ENCODE measurements around the gene CTSL. TPM values are rescaled to one million over a fixed set of nuclear protein-coding genes. Genes with fewer than 3 reads are reported as not detected.

Gene CTSL
- total and polyA plus RNA-seq, 2 of the 13 experiments (the other 11 are each of a cell fraction or from before 2014, with no cell fraction given) = 78.1 to 113 TPM

DNA sequence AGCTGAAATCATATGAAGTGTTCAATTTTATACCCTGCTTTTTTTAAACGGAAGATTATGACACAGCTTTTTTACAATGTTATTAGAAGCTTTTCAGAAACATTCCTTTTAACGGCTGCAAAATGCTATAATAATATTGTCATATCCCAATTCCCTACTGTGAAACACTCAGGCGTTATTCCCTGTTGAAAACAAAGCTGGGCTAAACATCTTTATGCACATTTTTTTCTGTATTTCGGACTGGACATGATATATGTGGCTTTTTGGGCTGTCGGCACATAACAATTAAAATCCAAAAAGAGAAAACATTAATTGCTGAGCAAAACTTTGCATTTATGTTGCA, 12.0 kb upstream of the CTSL start:
- Histone ChIP-seq H3K27me3 (ENCODE audit: control insufficient read depth in 1 of 2, insufficient read depth in 2 of 2, low read length in 2 of 2) (peaks cover 0 to 3% of the 10 kb centered on the region in 2 experiments; a peak in 1 of 5 replicates), H3K9ac (ENCODE audit: insufficient read depth, low read depth, low read length) (no peak overlapping the region), H3K9me3 (ENCODE audit: low read length) (no peaks in the 10 kb centered on the region), H3K4me3 (replicated peaks in 1 of 3; ENCODE audit: insufficient read depth in 1 of 3, low read depth in 2 of 3, low read length in 3 of 3) (no peak overlapping the region), H3K4me2 (ENCODE audit: low read depth, low read length) (no peak overlapping the region), H3K4me1 (ENCODE audit: insufficient read depth, low read length) (peaks cover 49% of the 10 kb centered on the region), H2AFZ (ENCODE audit: low read length) (no peak overlapping the region), H3K36me3 (replicated peaks in 1 of 2; ENCODE audit: control insufficient read depth in 1 of 2, insufficient read depth in 2 of 2, low read length in 2 of 2) (no peaks in the 10 kb centered on the region), H3K79me2 (ENCODE audit: insufficient read depth, low read length) (no peaks in the 10 kb centered on the region), H3K27ac (ENCODE audit: extremely low read length, insufficient read depth, low read length) (no peak overlapping the region), H4K20me1 (ENCODE audit: insufficient read depth, low read length) (no peaks in the 10 kb centered on the region)
- ChIA-PET CTCF (ENCODE audit: low intra/inter-chr PET ratio, low total read pairs) (no interaction called here), POLR2A (interaction anchor here (2.2 kb wide), 1 partner anchor 12 kb away, joined by 20 read pairs; the partner anchor contains the start of gene CTSL)
- DNase-seq (ENCODE audit: low spot score) (no peak), ATAC-seq (no peak), FAIRE-seq (no peak)
- 68% methylated on average over 5 of the region's 5 CpGs for WGBS (ENCODE audit: low lambda C conversion rate)
- TF ChIP-seq ZNF224 (CRISPR knock-in tag; IDR thresholded peaks at IDR 0.05) (no peak), SAFB2 (CRISPR knock-in tag; IDR thresholded peaks at IDR 0.05; ENCODE audit: borderline replicate concordance, low read depth) (no peak), ZFP36L2 (CRISPR knock-in tag; IDR thresholded peaks at IDR 0.05) (no peak), ZNF724P (CRISPR knock-in tag; IDR thresholded peaks at IDR 0.05; ENCODE audit: borderline replicate concordance) (no peak), ZNF780A (CRISPR knock-in tag; IDR thresholded peaks at IDR 0.05) (no peak), ZNF558 (CRISPR knock-in tag; IDR thresholded peaks at IDR 0.05; ENCODE audit: borderline replicate concordance) (no peak), PRPF4 (IDR thresholded peaks at IDR 0.05; ENCODE audit: low read depth, low read length, poor library complexity, severe bottlenecking) (no peak), ZSCAN21 (CRISPR knock-in tag; IDR thresholded peaks at IDR 0.05; ENCODE audit: borderline replicate concordance) (no peak), MLLT10 (CRISPR knock-in tag; IDR thresholded peaks at IDR 0.05) (no peak), ZNF234 (CRISPR knock-in tag; conservative IDR thresholded peaks at IDR 0.05) (no peak), TCF7 (IDR thresholded peaks at IDR 0.05; ENCODE audit: low read depth) (no peak), ZFAT (CRISPR knock-in tag; conservative IDR thresholded peaks at IDR 0.05) (no peak), ZSCAN29 (CRISPR knock-in tag; conservative IDR thresholded peaks at IDR 0.05) (no peak), ZNF598 (CRISPR knock-in tag; IDR thresholded peaks at IDR 0.05; ENCODE audit: borderline replicate concordance) (no peak), ZZZ3 (CRISPR knock-in tag; IDR thresholded peaks at IDR 0.05; ENCODE audit: borderline replicate concordance) (no peak), HNRNPL (IDR thresholded peaks at IDR 0.05; ENCODE audit: low read depth, low read length) (no peak), CSRNP2 (CRISPR knock-in tag; conservative IDR thresholded peaks at IDR 0.05; ENCODE audit: low read depth) (no peak)
- TF ChIP-seq, protein P1, sequence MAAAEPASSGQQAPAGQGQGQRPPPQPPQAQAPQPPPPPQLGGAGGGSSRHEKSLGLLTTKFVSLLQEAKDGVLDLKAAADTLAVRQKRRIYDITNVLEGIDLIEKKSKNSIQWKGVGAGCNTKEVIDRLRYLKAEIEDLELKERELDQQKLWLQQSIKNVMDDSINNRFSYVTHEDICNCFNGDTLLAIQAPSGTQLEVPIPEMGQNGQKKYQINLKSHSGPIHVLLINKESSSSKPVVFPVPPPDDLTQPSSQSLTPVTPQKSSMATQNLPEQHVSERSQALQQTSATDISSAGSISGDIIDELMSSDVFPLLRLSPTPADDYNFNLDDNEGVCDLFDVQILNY (CRISPR knock-in tag; conservative IDR thresholded peaks at IDR 0.05) = no peak
- TF ChIP-seq, protein P2, sequence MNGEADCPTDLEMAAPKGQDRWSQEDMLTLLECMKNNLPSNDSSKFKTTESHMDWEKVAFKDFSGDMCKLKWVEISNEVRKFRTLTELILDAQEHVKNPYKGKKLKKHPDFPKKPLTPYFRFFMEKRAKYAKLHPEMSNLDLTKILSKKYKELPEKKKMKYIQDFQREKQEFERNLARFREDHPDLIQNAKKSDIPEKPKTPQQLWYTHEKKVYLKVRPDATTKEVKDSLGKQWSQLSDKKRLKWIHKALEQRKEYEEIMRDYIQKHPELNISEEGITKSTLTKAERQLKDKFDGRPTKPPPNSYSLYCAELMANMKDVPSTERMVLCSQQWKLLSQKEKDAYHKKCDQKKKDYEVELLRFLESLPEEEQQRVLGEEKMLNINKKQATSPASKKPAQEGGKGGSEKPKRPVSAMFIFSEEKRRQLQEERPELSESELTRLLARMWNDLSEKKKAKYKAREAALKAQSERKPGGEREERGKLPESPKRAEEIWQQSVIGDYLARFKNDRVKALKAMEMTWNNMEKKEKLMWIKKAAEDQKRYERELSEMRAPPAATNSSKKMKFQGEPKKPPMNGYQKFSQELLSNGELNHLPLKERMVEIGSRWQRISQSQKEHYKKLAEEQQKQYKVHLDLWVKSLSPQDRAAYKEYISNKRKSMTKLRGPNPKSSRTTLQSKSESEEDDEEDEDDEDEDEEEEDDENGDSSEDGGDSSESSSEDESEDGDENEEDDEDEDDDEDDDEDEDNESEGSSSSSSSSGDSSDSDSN (CRISPR knock-in tag; IDR thresholded peaks at IDR 0.05) = no peak
- in situ Hi-C loops (cut with HindIII; ENCODE audit: extremely low pct_ligation_motif_present, low pct_unique_long_range_greater_than_20kb) (no loop called here), intact Hi-C loops (cut with micrococcal nuclease; ENCODE audit: unreplicated experiment) (no loop called here)
- BruUV-seq (replicated peaks) = no TSS peak
